ENCODE results near the gene EAF2.

Gene EAF2

DNA sequence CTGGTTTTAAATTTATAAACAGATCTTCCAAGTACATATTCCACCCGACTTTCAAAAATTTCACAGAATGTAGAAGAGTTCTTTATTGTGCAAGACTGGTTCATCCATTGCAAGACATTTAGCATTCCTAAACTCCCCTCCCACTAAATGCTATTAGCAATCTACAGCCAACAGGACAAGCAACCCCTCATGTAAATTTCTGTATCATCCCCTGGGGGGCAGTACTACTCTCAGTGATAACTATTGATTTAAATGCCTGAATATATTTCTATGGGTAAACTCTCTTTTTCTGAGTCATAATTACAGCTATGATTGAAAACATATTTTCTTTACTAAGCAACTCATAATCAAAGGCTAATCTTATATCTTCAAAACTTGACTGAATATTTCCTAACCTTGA is 48.5 kb downstream of the EAF2 start:
- H3K27ac ChIP-seq = no peak overlapping the region
- TF ChIP-seq, protein P1, sequence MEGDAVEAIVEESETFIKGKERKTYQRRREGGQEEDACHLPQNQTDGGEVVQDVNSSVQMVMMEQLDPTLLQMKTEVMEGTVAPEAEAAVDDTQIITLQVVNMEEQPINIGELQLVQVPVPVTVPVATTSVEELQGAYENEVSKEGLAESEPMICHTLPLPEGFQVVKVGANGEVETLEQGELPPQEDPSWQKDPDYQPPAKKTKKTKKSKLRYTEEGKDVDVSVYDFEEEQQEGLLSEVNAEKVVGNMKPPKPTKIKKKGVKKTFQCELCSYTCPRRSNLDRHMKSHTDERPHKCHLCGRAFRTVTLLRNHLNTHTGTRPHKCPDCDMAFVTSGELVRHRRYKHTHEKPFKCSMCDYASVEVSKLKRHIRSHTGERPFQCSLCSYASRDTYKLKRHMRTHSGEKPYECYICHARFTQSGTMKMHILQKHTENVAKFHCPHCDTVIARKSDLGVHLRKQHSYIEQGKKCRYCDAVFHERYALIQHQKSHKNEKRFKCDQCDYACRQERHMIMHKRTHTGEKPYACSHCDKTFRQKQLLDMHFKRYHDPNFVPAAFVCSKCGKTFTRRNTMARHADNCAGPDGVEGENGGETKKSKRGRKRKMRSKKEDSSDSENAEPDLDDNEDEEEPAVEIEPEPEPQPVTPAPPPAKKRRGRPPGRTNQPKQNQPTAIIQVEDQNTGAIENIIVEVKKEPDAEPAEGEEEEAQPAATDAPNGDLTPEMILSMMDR (IDR thresholded peaks at IDR 0.05) = peak; percentile 74
- no peak for TF ChIP-seq ZFX (IDR thresholded peaks at IDR 0.05; ENCODE audit: borderline replicate concordance)

DNA sequence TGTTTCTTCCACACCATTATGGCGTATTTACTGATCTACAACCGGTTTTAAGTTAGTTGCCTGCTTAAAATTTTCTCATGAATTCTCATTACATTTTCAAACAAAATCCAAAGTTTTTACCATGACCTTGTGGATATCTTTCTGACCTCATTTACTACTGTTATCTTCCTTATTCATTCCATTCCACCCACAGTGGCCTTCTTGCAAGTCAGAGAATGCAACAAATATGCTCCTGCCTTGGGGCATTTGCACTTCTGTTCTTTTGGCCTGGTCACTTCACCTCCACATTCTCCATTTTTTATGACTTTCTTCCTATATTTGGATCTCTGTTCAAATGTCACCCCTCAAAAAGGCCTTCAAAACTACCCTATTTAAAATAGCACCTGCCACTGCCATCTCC is 50.4 kb downstream of the EAF2 start:
- TF ChIP-seq, protein P1 (IDR thresholded peaks at IDR 0.05) = no peak
- no peak for TF ChIP-seq ZFX (IDR thresholded peaks at IDR 0.05; ENCODE audit: borderline replicate concordance)
- H3K27ac ChIP-seq = no peak overlapping the region

DNA sequence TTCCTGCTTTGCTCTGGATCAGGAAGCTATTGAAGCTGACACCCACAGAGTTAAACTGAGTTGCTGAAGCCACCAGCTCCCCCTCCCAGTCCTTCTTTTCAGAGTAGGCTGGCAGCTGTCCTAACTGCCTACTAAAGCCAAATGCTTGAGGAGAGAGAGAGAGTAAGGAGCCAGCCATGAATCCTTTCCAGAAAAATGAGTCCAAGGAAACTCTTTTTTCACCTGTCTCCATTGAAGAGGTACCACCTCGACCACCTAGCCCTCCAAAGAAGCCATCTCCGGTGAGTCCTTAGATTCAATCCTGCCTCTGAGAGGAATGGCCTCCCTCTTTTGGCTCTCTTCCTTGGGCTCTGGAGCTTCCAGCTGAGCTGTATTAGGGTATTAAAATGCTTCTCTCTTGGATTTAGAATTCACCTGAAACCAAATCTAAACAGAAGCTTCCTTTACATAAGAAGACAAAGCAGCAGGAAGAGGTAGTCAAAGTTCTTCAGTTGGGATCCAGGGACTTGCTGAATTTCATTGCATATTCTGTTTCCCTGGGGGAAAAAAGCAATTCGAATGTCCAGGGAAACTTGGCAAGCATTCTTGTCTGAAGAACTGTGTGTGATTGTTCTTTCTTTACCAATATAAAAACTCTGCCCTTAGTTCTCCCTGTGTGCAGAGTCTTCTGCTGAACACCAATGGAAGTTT is 59.4 kb downstream of the EAF2 start, which contains the start of gene SLC15A2:
TSS of gene SLC15A2 (plus strand) at position 101 of the 690 bp plus-strand sequence. CDS start at position 177, 76 bp downstream.
- no peak within 1 kb of the TSS for H3K27ac ChIP-seq
- TF ChIP-seq, protein P1 (IDR thresholded peaks at IDR 0.05) = no peak
- TF ChIP-seq ZFX (IDR thresholded peaks at IDR 0.05; ENCODE audit: borderline replicate concordance) = no peak

DNA sequence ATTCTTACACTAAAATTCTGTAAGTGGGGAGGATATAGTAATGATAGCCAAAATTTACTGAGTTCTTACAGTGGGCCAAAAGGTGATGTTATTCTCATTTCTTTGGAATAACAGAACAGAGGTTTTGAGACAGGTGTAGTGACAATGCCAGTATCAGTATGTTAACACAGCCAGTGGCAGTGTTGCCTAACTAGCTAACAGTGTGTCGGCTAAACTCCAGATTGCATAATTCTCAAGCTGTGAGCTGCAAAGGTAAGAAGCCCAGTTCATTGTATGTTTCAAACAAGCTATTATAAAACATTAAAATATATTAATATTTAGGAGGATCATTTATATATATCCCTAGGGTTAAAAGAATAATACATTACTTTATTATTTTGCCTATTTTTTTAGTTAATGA is 60.1 kb downstream of the EAF2 start:
- no peak for TF ChIP-seq ZFX (IDR thresholded peaks at IDR 0.05; ENCODE audit: borderline replicate concordance)
- TF ChIP-seq, protein P1 (IDR thresholded peaks at IDR 0.05) = no peak
- H3K27ac ChIP-seq = no peak overlapping the region

DNA sequence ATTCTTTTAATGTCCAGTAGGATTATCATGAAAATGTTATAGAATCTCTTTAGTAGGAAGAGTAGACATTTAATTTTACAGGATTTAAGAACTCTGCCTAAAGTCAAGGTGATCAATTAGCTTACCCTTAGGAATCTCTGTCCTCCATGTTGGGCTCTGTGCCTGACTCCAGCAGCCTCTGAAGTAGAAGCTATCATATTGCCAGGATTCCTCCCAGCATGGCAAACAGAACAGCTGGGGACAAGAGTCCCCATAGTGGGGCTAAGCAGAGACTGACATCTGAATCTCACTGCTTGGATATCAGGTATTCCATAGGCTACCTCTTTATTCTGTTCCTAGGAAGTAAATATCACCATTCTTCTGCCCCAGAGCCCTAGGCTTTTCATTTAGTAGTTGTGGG is 60.7 kb downstream of the EAF2 start:
- H3K27ac ChIP-seq = no peak overlapping the region
- TF ChIP-seq, protein P1 (IDR thresholded peaks at IDR 0.05) = no peak
- no peak for TF ChIP-seq ZFX (IDR thresholded peaks at IDR 0.05; ENCODE audit: borderline replicate concordance)

DNA sequence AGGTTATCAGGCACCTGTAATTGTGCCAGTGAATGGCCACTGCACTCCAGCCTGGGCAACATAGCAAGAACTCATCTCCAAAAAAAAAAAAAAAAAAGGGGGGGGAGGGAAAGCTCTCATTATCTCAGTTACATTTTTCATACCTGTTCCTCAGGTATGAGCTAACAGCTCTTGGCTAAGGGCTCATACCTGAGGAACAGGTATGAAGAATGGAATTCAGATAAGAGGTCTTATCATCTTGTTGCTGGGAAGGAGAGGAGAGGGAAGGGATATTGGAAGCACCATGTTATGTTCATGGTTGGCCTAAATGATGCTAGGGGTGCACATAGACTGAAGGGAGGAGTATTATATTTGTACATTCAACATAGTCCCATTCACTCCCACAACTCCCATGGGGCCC is 61.8 kb downstream of the EAF2 start:
- no peak for TF ChIP-seq ZFX (IDR thresholded peaks at IDR 0.05; ENCODE audit: borderline replicate concordance)
- TF ChIP-seq, protein P1 (IDR thresholded peaks at IDR 0.05) = no peak
- H3K27ac ChIP-seq = no peak overlapping the region

DNA sequence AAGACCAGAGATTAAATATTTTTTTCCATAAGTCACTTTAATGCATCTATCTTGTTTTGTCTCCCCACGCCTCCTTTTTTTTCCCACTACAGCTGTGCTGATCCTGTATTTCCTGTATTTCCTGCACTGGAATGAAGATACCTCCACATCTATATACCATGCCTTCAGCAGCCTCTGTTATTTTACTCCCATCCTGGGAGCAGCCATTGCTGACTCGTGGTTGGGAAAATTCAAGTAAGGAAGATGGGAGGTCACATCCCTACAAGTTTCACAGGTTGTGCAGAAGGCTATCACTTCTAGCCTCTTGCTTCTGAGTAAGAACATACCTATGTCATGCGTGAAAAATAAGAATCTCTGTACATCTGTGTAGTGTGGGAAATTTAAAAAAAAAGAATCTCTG is 62.3 kb downstream of the EAF2 start:
- no peak overlapping the region for H3K27ac ChIP-seq
- no peak for TF ChIP-seq ZFX (IDR thresholded peaks at IDR 0.05; ENCODE audit: borderline replicate concordance)
- TF ChIP-seq, protein P1 (IDR thresholded peaks at IDR 0.05) = no peak
